HG02981 (cell line): Measurements from ENCODE around the gene MKKS.
A peak's percentile ranks its signal among the peaks of the same experiment; 100 is the strongest.

Source experiments
- ATAC-seq: cut with Tn5 transposase; IDR thresholded peaks from one replicate; pipeline ENCODE4 v1.9.1; 2021; ENCODE audit warnings: mild to moderate bottlenecking, moderate library complexity; ENCODE audit not compliant: unreplicated experiment

MKKS gene

GRCh38 chr20:10433623-10434466 lies at the start of gene MKKS:
MKKS (minus strand) TSS chr20:10434222; CDS start chr20:10413514, 20,708 bp downstream.
- peak; percentile 48 for ATAC-seq

- ATAC-seq = no peak
Measured at GRCh38 chr20:10483691-10484090, 49.7 kb upstream of the MKKS start.

GRCh38 chr20:10481676-10482075 lies 47.7 kb upstream of the MKKS start:
- ATAC-seq = no peak

GRCh38 chr20:10478930-10479329 lies 44.9 kb upstream of the MKKS start:
- no peak for ATAC-seq

- ATAC-seq = peak; percentile 69
Measured at GRCh38 chr20:10478205-10478604, 44.2 kb upstream of the MKKS start.

- peak; percentile 77 for ATAC-seq
Measured at GRCh38 chr20:10476319-10476724, 42.3 kb upstream of the MKKS start.

GRCh38 chr20:10475225-10475624 lies 41.2 kb upstream of the MKKS start:
- ATAC-seq = no peak

GRCh38 chr20:10474606-10475184 lies 40.7 kb upstream of the MKKS start:
- ATAC-seq = no peak

- ATAC-seq = no peak
Measured at GRCh38 chr20:10472871-10473270, 38.8 kb upstream of the MKKS start.

GRCh38 chr20:10470276-10470675 lies 36.3 kb upstream of the MKKS start:
- no peak for ATAC-seq

- no peak for ATAC-seq
Measured at GRCh38 chr20:10469599-10469998, 35.6 kb upstream of the MKKS start.

- no peak for ATAC-seq
Measured at GRCh38 chr20:10469056-10469455, 35.0 kb upstream of the MKKS start.

- ATAC-seq = no peak
Measured at GRCh38 chr20:10468340-10468845, 34.4 kb upstream of the MKKS start.

GRCh38 chr20:10467681-10468339 lies 33.8 kb upstream of the MKKS start:
- ATAC-seq = no peak

- no peak for ATAC-seq
Measured at GRCh38 chr20:10466855-10467254, 32.8 kb upstream of the MKKS start.

- ATAC-seq = no peak
Measured at GRCh38 chr20:10466325-10466724, 32.3 kb upstream of the MKKS start.

GRCh38 chr20:10465135-10465534 lies 31.1 kb upstream of the MKKS start:
- no peak for ATAC-seq

GRCh38 chr20:10463622-10464021 lies 29.6 kb upstream of the MKKS start:
- no peak for ATAC-seq

- ATAC-seq = no peak
Measured at GRCh38 chr20:10462516-10462915, 28.5 kb upstream of the MKKS start.

GRCh38 chr20:10461495-10461894 lies 27.5 kb upstream of the MKKS start:
- ATAC-seq = no peak

- ATAC-seq = no peak
Measured at GRCh38 chr20:10454151-10454750, 20.2 kb upstream of the MKKS start.
